C4-2B (cell line): ENCODE data around the gene PPM1E.

ENCODE experiments used
- ZFX ChIP-seq: fragments of 450-650 bp; IDR thresholded peaks from 2 replicates; pipeline ENCODE4 v1.6.1; 2017
- TF ChIP-seq, protein P1 (sequence below): fragments of 450-650 bp; conservative IDR thresholded peaks from 2 replicates; pipeline ENCODE4 v1.5.1; 2017; ENCODE audit warnings: mild to moderate bottlenecking

DNA sequence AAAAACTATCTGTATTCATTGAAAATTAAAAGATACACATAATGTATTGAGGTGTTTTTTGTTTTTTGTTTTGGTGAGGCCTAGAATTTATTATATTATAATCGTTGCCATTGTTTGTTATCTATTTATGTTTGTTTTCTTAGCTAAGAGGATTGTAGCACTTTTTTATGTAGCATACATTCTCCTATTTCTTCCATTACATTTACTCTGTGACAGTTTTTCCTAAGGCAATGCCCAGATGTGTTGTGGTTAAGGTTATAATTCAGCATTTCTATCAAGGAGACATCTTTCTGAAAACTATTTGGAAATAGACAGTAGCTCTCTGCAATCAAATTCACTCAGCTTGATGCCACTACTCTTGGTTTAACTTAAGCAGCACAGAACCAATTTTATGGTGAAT is 161.6 kb downstream of the PPM1E start:
- TF ChIP-seq, protein P1, sequence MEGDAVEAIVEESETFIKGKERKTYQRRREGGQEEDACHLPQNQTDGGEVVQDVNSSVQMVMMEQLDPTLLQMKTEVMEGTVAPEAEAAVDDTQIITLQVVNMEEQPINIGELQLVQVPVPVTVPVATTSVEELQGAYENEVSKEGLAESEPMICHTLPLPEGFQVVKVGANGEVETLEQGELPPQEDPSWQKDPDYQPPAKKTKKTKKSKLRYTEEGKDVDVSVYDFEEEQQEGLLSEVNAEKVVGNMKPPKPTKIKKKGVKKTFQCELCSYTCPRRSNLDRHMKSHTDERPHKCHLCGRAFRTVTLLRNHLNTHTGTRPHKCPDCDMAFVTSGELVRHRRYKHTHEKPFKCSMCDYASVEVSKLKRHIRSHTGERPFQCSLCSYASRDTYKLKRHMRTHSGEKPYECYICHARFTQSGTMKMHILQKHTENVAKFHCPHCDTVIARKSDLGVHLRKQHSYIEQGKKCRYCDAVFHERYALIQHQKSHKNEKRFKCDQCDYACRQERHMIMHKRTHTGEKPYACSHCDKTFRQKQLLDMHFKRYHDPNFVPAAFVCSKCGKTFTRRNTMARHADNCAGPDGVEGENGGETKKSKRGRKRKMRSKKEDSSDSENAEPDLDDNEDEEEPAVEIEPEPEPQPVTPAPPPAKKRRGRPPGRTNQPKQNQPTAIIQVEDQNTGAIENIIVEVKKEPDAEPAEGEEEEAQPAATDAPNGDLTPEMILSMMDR = no peak
- no peak for TF ChIP-seq ZFX
